GM18868 (cell line): Measurements from ENCODE around the gene CACNA1C.
"Not testable (repeated sequence)": the region's sequence is repeated elsewhere in the genome, so short reads cannot be mapped to it uniquely, and the experiment has no call there.

Experiments
- ATAC-seq: cut with Tn5 transposase; IDR thresholded peaks from one replicate; pipeline ENCODE4 v1.9.1; 2021; ENCODE audit warnings: mild to moderate bottlenecking, moderate library complexity; ENCODE audit not compliant: unreplicated experiment

The CACNA1C gene

GRCh38 chr12:2690348-2691005 is 637.7 kb downstream of the CACNA1C start:
- no peak for ATAC-seq

GRCh38 chr12:2691006-2691344 is 638.2 kb downstream of the CACNA1C start:
- no peak for ATAC-seq

GRCh38 chr12:2691345-2692071 is 638.7 kb downstream of the CACNA1C start:
- ATAC-seq: no peak

- no peak for ATAC-seq
Measured at GRCh38 chr12:2692080-2692479, 639.3 kb downstream of the CACNA1C start.

GRCh38 chr12:2693244-2693860 is 640.6 kb downstream of the CACNA1C start:
- no peak for ATAC-seq

GRCh38 chr12:2693980-2694610 is 641.3 kb downstream of the CACNA1C start:
- no peak for ATAC-seq

- ATAC-seq: no peak
Measured at GRCh38 chr12:2696136-2696535, 643.3 kb downstream of the CACNA1C start.

- no peak for ATAC-seq
Measured at GRCh38 chr12:2697057-2697800, 644.4 kb downstream of the CACNA1C start.

GRCh38 chr12:2698566-2698965 is 645.8 kb downstream of the CACNA1C start:
- no peak for ATAC-seq

- no peak for ATAC-seq
Measured at GRCh38 chr12:2710701-2711100, 657.9 kb downstream of the CACNA1C start.

GRCh38 chr12:2719392-2719791 is 666.6 kb downstream of the CACNA1C start:
- ATAC-seq: no peak

- no peak for ATAC-seq
Measured at GRCh38 chr12:2722806-2723205, 670.0 kb downstream of the CACNA1C start.

- no peak for ATAC-seq
Measured at GRCh38 chr12:2732290-2732689, 679.5 kb downstream of the CACNA1C start.

GRCh38 chr12:2733493-2734355 is 680.9 kb downstream of the CACNA1C start:
- no peak for ATAC-seq

GRCh38 chr12:2735432-2735831 is 682.6 kb downstream of the CACNA1C start:
- ATAC-seq: no peak

GRCh38 chr12:2737656-2738241 is 685.0 kb downstream of the CACNA1C start:
- no peak for ATAC-seq

GRCh38 chr12:2739069-2739468 is 686.3 kb downstream of the CACNA1C start:
- no peak for ATAC-seq

GRCh38 chr12:2739832-2740641 is 687.2 kb downstream of the CACNA1C start:
- no peak for ATAC-seq

GRCh38 chr12:2742037-2742436 is 689.2 kb downstream of the CACNA1C start:
- ATAC-seq: not testable (repeated sequence)
